Activated CD4-positive, alpha-beta T cell treated with anti-CD3 and anti-CD28 coated beads for 36 hours (primary cell): ENCODE measurements around the gene MINK1. TPM values are rescaled to one million over a fixed set of nuclear protein-coding genes. Genes with fewer than 3 reads are reported as not detected.
"Not testable (repeated sequence)": the region's sequence is repeated elsewhere in the genome, so short reads cannot be mapped to it uniquely, and the experiment has no call there.

ENCODE experiments used
- ATAC-seq: fragments of 200-7000 bp; cut with Tn5 transposase; one replicate; pipeline ENCODE4 v1.10.0; 2021; ENCODE audit warnings: mild to moderate bottlenecking, moderate library complexity
- CTCF ChIA-PET: fragments of 350-600 bp; sonication (Branson Sonifier 250); formaldehyde crosslinking; loops from one replicate; lab custom pipeline; 2021; ENCODE audit warnings: antibody characterized with exemption; lab: Charles Lee
- POLR2A ChIA-PET: fragments of 350-600 bp; sonication (Branson Sonifier 250); formaldehyde crosslinking; loops from one replicate; lab custom pipeline; 2021; ENCODE audit warnings: antibody characterized with exemption, inconsistent platforms; lab: Charles Lee
- DNase-seq: peaks from one replicate; pipeline ENCODE4 v3.0.0-alpha.2; 2020
- H3K27ac Mint-ChIP-seq: one replicate; pipeline ENCODE4 v1.8.0; 2021; ENCODE audit warnings: mixed read lengths
- H3K27me3 Mint-ChIP-seq: one replicate; pipeline ENCODE4 v1.8.0; 2021; ENCODE audit warnings: mixed read lengths
- H3K36me3 Mint-ChIP-seq: one replicate; pipeline ENCODE4 v1.8.0; 2021; ENCODE audit warnings: low read depth, mixed read lengths
- H3K4me1 Mint-ChIP-seq: one replicate; pipeline ENCODE4 v1.8.0; 2021; ENCODE audit warnings: mixed read lengths
- H3K4me3 Mint-ChIP-seq: one replicate; pipeline ENCODE4 v1.8.0; 2021; ENCODE audit warnings: mild to moderate bottlenecking, moderate library complexity, mixed read lengths
- H3K9me3 Mint-ChIP-seq: one replicate; pipeline ENCODE4 v1.8.0; 2021; ENCODE audit warnings: low read depth, mixed read lengths
- intact Hi-C, 2 experiments: fragments of 100-400 bp; cut with DNase I in 1 of 2; cut with micrococcal nuclease in 1 of 2; formaldehyde crosslinking; loops; one replicate each; pipeline versions ENCODE4 v1.14.2 to v1.15.1; 2022 to 2024; cut with DNase I, micrococcal nuclease
- total RNA-seq, 2 experiments: library from RNA; stranded (reverse); gene quantifications; one replicate each; pipeline ENCODE4 v1.2.3, GENCODE V29; 2021

The MINK1 gene
- total RNA-seq, 2 experiments from 2014 or later = 48.2 to 57.7 TPM

DNA sequence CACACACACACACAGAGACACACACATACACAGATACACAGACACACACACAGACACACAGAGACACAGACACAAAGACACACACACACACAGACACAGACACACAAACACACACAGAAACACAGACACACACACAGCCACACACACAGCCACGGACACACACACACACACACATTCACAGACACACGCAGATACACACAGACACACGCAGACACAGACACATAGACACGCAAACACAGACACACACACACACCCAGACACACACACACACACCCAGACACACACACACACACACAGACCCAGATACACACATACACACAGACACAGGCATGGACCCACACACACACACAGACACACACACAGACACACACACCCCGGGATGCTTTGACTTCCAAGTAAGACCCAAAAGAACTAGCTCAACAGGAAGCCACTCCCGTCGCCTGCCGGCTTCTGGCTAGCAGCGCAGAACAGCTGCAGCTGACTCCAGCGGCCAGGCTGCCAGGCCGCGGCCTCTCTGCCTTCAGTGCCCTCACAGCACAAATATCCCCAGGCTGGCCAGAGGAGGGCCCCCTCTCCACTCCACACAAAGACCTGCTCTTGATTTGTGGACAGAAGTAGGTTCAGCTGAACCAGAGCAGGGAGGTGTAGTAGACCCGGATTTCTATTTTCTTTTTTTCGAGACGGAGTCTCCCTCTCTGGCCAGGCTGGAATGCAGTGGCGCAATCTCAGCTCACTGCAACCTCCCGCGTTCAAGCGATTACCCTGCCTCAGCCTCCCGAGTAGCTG lies 75.8 kb downstream of the MINK1 start:
- CTCF ChIA-PET = interaction anchor here (0.6 to 2.0 kb wide), 24 partner anchors 9 to 342 kb away, joined by 3 to 10 read pairs (median 3); partner anchors contain the start of genes C17orf107, ENO3, RNF167 and SLC25A11
- DNase-seq (peak; percentile 86), ATAC-seq (peak; percentile 97)
- no peaks in the 10 kb centered on the region for H3K4me1 Mint-ChIP-seq
- intact Hi-C loops = loop anchor here (1.0 to 5.0 kb wide), 7 partner anchors 25 to 153 kb away; partner anchors contain the start of genes CAMTA2 (in 1 of the 2), INCA1 (in 1 of the 2), KIF1C (in 1 of the 2) and RNF167 (in 1 of the 2)
- no peaks in the 10 kb centered on the region for H3K9me3 Mint-ChIP-seq
- POLR2A ChIA-PET = interaction anchor here (0.5 to 0.6 kb wide), 3 partner anchors 83 to 406 kb away, joined by 3 to 4 read pairs (median 3); no protein-coding TSS in a partner anchor
- no peak overlapping the region for H3K27ac Mint-ChIP-seq
- H3K36me3 Mint-ChIP-seq = no peaks in the 10 kb centered on the region
- H3K27me3 Mint-ChIP-seq = peaks cover 3% of the 10 kb centered on the region
- no peak overlapping the region for H3K4me3 Mint-ChIP-seq

DNA sequence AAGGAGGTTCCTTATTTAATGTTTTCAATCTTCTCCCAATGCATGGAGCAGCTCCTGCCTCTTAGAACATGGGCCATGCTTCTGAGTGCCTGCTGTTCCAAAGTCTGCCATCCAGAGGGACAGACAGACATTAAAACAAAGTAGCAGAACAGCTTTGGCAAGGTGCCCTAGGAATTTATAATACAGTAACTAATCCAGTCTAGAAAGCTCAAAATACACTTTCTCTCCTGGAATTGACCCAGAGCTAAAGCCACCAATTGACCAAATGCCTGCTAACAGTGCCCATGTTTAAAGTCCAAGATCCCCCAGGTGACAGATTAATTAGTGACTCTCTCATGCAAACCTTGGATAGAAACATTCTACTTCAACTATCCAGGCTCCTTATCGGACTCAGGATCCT lies 80.9 kb downstream of the MINK1 start:
- no peak overlapping the region for H3K4me3 Mint-ChIP-seq
- intact Hi-C loops = no loop called here
- ATAC-seq (no peak), DNase-seq (no peak)
- CTCF ChIA-PET = no interaction called here
- no peaks in the 10 kb centered on the region for H3K4me1 Mint-ChIP-seq
- H3K27me3 Mint-ChIP-seq = peaks cover 3% of the 10 kb centered on the region
- POLR2A ChIA-PET = no interaction called here
- no peak overlapping the region for H3K27ac Mint-ChIP-seq
- no peaks in the 10 kb centered on the region for H3K36me3 Mint-ChIP-seq
- no peaks in the 10 kb centered on the region for H3K9me3 Mint-ChIP-seq

DNA sequence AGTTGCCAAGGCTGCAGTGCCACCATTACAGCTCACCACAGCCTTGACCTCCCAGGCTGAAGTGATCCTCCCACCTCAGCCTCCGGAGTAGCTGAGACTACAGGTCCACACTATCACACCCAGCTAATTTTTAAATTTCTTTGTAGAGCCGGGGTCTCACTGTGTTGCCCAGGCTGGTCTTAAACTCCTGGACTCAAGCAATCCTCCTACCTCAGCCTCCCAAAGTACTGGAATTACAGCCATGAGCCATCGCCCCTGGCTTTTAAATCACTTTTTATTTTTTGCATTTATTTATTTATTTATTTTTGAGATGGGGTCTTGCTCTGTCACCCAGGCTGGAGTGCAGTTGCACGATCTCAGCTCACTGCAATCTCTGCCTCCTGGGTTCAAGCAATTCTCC lies 81.4 kb downstream of the MINK1 start:
- H3K4me3 Mint-ChIP-seq, H3K27ac Mint-ChIP-seq, H3K4me1 Mint-ChIP-seq, H3K9me3 Mint-ChIP-seq, DNase-seq, H3K27me3 Mint-ChIP-seq, POLR2A ChIA-PET, CTCF ChIA-PET, H3K36me3 Mint-ChIP-seq, ATAC-seq, intact Hi-C loops: not testable (repeated sequence)

DNA sequence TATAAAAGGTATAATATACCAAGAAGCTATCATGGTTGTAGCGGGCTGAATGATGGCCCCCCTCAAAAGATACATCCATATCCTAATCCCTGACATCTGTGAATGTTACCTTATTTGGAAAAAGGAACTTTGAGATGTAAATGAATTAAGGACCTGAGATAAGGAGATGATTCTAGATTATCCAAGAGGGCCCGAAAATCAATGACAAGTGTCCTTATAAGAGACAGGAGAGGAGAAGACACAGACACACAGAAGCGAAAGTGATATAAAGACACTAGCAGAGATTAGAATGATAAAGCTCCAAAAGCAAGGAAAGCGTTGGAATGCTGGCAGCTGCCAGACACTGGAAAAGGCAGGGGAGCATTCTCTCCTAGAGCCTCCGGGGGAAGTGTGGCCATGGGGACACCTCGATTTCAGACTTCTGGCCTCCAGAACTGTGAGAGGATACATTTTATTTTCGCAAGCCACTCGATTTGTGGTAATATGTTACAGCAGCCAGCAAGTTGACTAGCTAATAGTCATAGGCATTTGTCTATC lies 86.4 kb downstream of the MINK1 start:
- Mint-ChIP-seq H3K27me3 (no peaks in the 10 kb centered on the region), H3K36me3 (no peaks in the 10 kb centered on the region), H3K4me1 (no peaks in the 10 kb centered on the region), H3K9me3 (no peaks in the 10 kb centered on the region), H3K27ac (no peak overlapping the region), H3K4me3 (no peak overlapping the region)
- DNase-seq (no peak), ATAC-seq (no peak)
- ChIA-PET CTCF (interaction anchor here (0.7 to 0.8 kb wide), 3 partner anchors 10 to 112 kb away, joined by 3 read pairs; no protein-coding TSS in a partner anchor), POLR2A (no interaction called here)
- intact Hi-C loops = no loop called here

DNA sequence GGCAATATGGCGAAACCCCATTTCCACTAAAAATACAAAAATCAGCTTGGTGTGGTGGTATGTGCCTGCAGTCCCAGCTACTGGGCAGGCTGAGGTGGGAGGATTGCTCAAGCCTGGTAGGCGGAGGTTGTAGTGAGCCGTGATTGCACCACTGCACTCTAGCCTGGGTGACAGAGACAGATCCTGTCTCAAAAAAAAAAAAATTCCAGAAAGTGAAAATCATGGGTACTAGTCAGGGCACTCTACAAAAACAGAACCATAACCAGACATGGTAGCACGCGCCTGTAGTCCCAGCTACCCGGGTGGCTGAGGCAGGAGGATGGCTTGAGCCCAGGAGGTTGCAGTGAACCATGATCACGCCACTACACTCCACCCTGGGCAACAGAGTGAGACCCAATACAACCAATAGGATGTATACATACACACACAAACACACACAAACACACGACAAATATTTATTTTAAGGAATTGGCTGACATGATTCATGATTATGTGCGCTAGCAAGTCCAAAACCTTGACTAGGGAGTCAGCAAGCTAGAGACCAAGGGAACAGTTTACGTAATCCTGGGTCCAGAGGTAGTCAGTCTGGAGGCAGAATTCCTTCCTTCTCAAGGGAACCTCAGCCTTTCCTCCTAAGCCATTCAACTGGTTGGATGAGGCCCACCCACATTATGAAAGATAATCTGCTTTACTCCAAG lies 87.4 kb downstream of the MINK1 start:
- Mint-ChIP-seq H3K4me3 (no peak overlapping the region), H3K27me3 (no peaks in the 10 kb centered on the region), H3K4me1 (no peaks in the 10 kb centered on the region), H3K9me3 (no peaks in the 10 kb centered on the region), H3K36me3 (no peaks in the 10 kb centered on the region), H3K27ac (no peak overlapping the region)
- ChIA-PET POLR2A (no interaction called here), CTCF (interaction anchor here (0.8 kb wide), 2 partner anchors 11 to 36 kb away, joined by 3 read pairs; no protein-coding TSS in a partner anchor)
- intact Hi-C loops = no loop called here
- DNase-seq (no peak), ATAC-seq (peak; percentile 23)

DNA sequence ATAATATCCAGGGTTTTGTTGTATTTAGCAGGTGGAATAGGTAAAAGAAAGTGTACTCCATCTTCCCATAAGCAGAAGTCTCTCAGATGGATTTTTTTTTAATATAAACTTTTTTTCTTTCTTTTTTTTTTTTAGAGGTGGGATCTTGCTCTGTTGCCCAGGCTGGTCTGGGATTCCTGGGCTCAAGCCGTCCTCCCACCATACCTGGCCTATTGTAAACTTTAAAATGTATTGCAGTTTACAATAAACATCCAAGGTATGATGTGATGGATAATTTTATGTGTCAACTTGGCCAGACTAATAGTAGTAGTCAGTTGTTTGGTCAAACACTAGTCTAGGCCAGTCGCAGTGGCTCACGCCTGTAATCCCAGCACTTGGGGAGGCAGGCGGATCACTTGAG lies 88.2 kb downstream of the MINK1 start:
- ATAC-seq = no peak
- CTCF ChIA-PET = no interaction called here
- peaks cover under 1% of the 10 kb centered on the region for H3K4me1 Mint-ChIP-seq

DNA sequence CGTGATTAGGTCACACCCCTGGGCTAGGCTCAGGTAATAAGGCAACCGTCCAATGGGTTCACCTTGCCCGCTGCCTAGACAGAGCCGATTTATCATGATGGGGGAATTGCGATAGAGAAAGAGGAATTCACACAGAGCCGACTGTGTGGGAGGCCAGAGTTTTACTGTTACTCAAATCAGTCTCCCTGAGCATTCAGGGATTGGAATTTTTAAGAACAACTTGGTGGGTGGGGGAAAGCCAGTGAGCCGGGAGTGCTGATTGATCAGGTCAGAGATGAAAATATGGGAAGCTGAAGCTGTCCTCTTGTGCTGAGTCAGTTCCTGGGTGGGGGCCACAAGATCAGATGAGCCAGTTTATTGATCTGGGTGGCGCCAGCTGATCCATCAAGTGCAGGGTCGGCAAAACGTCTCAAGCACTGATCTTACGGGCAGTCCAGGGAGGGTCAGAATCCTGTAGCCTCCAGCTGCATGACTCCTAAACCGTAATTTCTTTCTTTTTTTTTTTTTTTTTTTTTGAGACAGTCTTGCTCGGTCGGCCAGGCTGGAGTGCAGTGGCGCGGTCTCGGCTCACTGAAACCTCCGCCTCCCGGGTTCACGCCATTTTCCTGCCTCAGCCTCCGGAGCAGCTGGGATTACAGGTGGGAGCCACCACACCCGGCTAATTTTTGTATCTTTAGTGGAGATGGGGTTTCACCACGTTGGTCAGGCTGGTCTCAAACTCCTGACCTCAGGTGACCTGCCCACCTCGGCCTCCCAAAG lies 93.6 kb downstream of the MINK1 start:
- Mint-ChIP-seq H3K36me3 (peaks cover 16% of the 10 kb centered on the region), H3K27ac (peak overlapping the region; percentile 4)
- H3K4me1 Mint-ChIP-seq, DNase-seq, POLR2A ChIA-PET, intact Hi-C loops, H3K27me3 Mint-ChIP-seq, H3K4me3 Mint-ChIP-seq, H3K9me3 Mint-ChIP-seq, ATAC-seq: not testable (repeated sequence)
- CTCF ChIA-PET = interaction anchor here (0.8 kb wide), 1 partner anchor 18 kb away, joined by 4 read pairs; no protein-coding TSS in a partner anchor

More for the DNA sequence above, 88.2 kb downstream of the MINK1 start:
- Mint-ChIP-seq H3K27ac (no peak overlapping the region), H3K9me3 (no peaks in the 10 kb centered on the region), H3K27me3 (no peaks in the 10 kb centered on the region), H3K4me3 (no peak overlapping the region), H3K36me3 (peaks cover under 1% of the 10 kb centered on the region)
- no peak for DNase-seq
- intact Hi-C loops = no loop called here
- POLR2A ChIA-PET = interaction anchor here (0.6 kb wide), 1 partner anchor 13 kb away, joined by 3 read pairs; no protein-coding TSS in a partner anchor

DNA sequence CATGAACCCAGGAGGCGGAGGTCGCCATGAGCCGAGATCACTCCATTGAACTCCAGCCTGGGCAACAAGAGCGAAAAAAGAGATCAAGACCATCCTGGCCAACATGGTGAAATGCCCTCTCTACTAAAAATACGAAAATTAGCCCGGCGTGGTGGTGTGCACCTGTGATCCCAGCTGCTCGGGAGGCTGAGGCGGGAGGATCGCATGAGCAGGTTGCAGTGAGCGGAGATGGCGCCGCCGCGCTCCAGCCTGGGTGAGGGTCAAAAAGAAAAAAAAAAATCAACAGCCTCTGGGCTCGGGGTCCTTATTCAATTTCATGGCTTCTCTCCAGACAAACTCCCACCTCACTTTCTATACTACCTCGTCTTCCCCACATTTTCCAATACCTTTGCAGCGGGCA lies 95.7 kb downstream of the MINK1 start:
- no peak overlapping the region for H3K27ac Mint-ChIP-seq
- POLR2A ChIA-PET = no interaction called here
- ATAC-seq (no peak), DNase-seq (no peak)
- no peaks in the 10 kb centered on the region for H3K27me3 Mint-ChIP-seq
- peaks cover 14% of the 10 kb centered on the region for H3K4me1 Mint-ChIP-seq
- no peaks in the 10 kb centered on the region for H3K9me3 Mint-ChIP-seq
- no peak overlapping the region for H3K4me3 Mint-ChIP-seq
- CTCF ChIA-PET = interaction anchor here (1.1 kb wide), 1 partner anchor 26 kb away, joined by 3 read pairs; the partner anchor contains the start of gene CHRNE
- intact Hi-C loops = no loop called here
- peaks cover 22% of the 10 kb centered on the region for H3K36me3 Mint-ChIP-seq

DNA sequence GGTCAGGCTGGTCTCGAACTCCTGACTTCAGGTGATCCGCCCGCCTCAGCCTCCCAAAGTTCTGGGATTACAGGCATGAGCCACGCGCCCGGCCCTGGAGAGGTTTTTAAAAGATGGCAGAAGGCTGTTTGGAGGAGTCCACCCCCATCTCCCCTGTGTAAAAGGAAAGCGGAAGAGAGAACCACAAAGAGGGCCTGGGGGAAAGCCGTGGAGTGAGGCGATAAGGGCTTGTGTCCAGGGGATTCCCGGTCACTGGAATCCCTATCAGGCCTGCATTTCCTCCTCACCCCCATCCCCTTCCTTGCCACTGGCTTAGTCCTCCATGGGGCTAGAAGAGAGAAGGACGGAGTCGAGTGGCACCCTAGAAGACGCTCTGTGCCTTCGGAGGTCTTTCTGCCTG lies 98.8 kb downstream of the MINK1 start, which contains the start of gene GP1BA:
TSS of gene GP1BA (plus strand) at position 315 of the 400 bp plus-strand sequence. CDS start 328 bp downstream, outside the sequence.
- POLR2A ChIA-PET = no interaction called here

DNA sequence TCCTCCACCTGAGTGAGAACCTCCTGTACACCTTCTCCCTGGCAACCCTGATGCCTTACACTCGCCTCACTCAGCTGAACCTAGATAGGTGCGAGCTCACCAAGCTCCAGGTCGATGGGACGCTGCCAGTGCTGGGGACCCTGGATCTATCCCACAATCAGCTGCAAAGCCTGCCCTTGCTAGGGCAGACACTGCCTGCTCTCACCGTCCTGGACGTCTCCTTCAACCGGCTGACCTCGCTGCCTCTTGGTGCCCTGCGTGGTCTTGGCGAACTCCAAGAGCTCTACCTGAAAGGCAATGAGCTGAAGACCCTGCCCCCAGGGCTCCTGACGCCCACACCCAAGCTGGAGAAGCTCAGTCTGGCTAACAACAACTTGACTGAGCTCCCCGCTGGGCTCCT lies 99.6 kb downstream of the MINK1 start:
- peaks cover 14% of the 10 kb centered on the region for H3K4me1 Mint-ChIP-seq
- intact Hi-C loops = no loop called here
- ATAC-seq = no peak
- no peaks in the 10 kb centered on the region for H3K27me3 Mint-ChIP-seq
- CTCF ChIA-PET = interaction anchor here (0.6 kb wide), 1 partner anchor 52 kb away, joined by 3 read pairs; no protein-coding TSS in a partner anchor
- POLR2A ChIA-PET = interaction anchor here (0.6 kb wide), 1 partner anchor 25 kb away, joined by 3 read pairs; no protein-coding TSS in a partner anchor
- no peak overlapping the region for H3K4me3 Mint-ChIP-seq
- H3K9me3 Mint-ChIP-seq = no peaks in the 10 kb centered on the region
- DNase-seq = no peak
- H3K27ac Mint-ChIP-seq = no peak overlapping the region
- H3K36me3 Mint-ChIP-seq = peaks cover 29% of the 10 kb centered on the region

More for the DNA sequence above, 98.8 kb downstream of the MINK1 start, which contains the start of gene GP1BA:
- Mint-ChIP-seq H3K27me3 (no peaks in the 10 kb centered on the region), H3K9me3 (no peaks in the 10 kb centered on the region), H3K4me3 (no peak within 1 kb of the TSS), H3K4me1 (peaks cover 17% of the 10 kb centered on the region), H3K27ac (no peak within 1 kb of the TSS), H3K36me3 (peaks cover 24% of the 10 kb centered on the region)
- intact Hi-C loops = no loop called here
- no peak for ATAC-seq
- CTCF ChIA-PET = interaction anchor here (0.8 kb wide), 1 partner anchor 35 kb away, joined by 3 read pairs; the partner anchor contains the start of gene SPAG7
- DNase-seq = no peak
